PFSK-1 (cell line): Measurements from ENCODE around the gene PINK1.

Source experiments
- FOXP2 ChIP-seq: optimal IDR thresholded peaks from 2 replicates; pipeline ENCODE3; 2011; ENCODE audit warnings: borderline replicate concordance, control low read depth, inconsistent platforms; ENCODE audit not compliant: insufficient read depth; ENCODE audit errors: extremely low read length, extremely low read depth
- POLR2AphosphoS5 ChIP-seq: IDR thresholded peaks from 2 replicates; pipeline ENCODE4 v1.6.1; 2012; ENCODE audit warnings: low read depth, mild to moderate bottlenecking, control low read depth, low read length, moderate library complexity
- REST ChIP-seq, 2 experiments: IDR thresholded peaks; 2 replicates each; pipeline versions ENCODE4 v1.6.1 to v1.8.0; 2011 to 2012; ENCODE audit warnings: low read depth in 2 of 2, low read length in 2 of 2, control low read depth in 1 of 2, inconsistent platforms in 1 of 2, mild to moderate bottlenecking in 1 of 2, moderate library complexity in 1 of 2; ENCODE audit not compliant: insufficient read depth in 1 of 2
- SIN3A ChIP-seq: IDR thresholded peaks from 2 replicates; pipeline ENCODE4 v1.6.1; 2012; ENCODE audit warnings: mild to moderate bottlenecking, low read length, moderate library complexity, borderline replicate concordance; ENCODE audit not compliant: insufficient read depth
- TAF1 ChIP-seq: IDR thresholded peaks from 2 replicates; pipeline ENCODE4 v1.6.1; 2012; ENCODE audit warnings: low read length, control low read depth, borderline replicate concordance; ENCODE audit not compliant: insufficient read depth

- TF ChIP-seq POLR2AphosphoS5 (no peak), TAF1 (no peak), REST (IDR thresholded peaks at IDR 0.05; ENCODE audit: insufficient read depth in 1 of 2, low read depth in 2 of 2, low read length in 2 of 2) (no peak), SIN3A (no peak), FOXP2 (no peak)
Observed at GRCh38 chr1:20670936-20671335, 37.7 kb downstream of the PINK1 start.
